MM.1S (cell line): ENCODE measurements around the gene DLG5.

Source experiments
- CTCF ChIP-seq: fragments of 300-600 bp; sonication (generic); IDR thresholded peaks from 2 replicates; pipeline ENCODE4 v1.5.1; 2016; ENCODE audit warnings: antibody characterized with exemption, low read length, mixed read lengths
- EZH2 ChIP-seq: fragments of 300-600 bp; sonication (generic); optimal IDR thresholded peaks from 2 replicates; pipeline ENCODE3; 2017; ENCODE audit warnings: low read depth, mild to moderate bottlenecking, antibody characterized with exemption, low read length, mixed read lengths

- no peak for TF ChIP-seq CTCF
- TF ChIP-seq EZH2, result no peak
These were observed 34.4 kb downstream of the DLG5 start for GRCh38 chr10:77892021-77892739.
